Gastroesophageal sphincter (tissue), 4 donors: Measurements from ENCODE around the gene COX4I2. TPM values are rescaled to one million over a fixed set of nuclear protein-coding genes. Genes with fewer than 3 reads are reported as not detected.
A peak's percentile ranks its signal among the peaks of the same experiment; 100 is the strongest.
"Not testable (repeated sequence)": the region's sequence is repeated elsewhere in the genome, so short reads cannot be mapped to it uniquely, and the experiment has no call there.

Experiments
- ATAC-seq: fragments of 150-250 bp; one replicate; pipeline ENCODE4 v1.9.1; 2016; ENCODE audit warnings: mild to moderate bottlenecking, moderate library complexity
- H3K27ac ChIP-seq, 4 donors: fragments of 200-600 bp; sonication (generic) in 3 of 4; 1 replicate in 3 of 4; 2 replicates in 1 of 4; pipeline ENCODE4 v1.5.1; 2016 to 2019
- H3K27me3 ChIP-seq: fragments of 200-600 bp; sonication (generic); one replicate; pipeline ENCODE4 v1.5.1; 2019
- H3K36me3 ChIP-seq, 2 donors: fragments of 200-600 bp; sonication (generic); one replicate each; pipeline ENCODE4 v1.5.1; 2019; ENCODE audit warnings: control low read depth in 1 of 2
- H3K4me1 ChIP-seq, 3 donors: fragments of 200-600 bp; sonication (generic); 1 replicate in 2 of 3; 2 replicates in 1 of 3; pipeline ENCODE4 v1.5.1; 2016 to 2019; ENCODE audit warnings: control low read depth in 2 of 3
- H3K4me3 ChIP-seq, 2 donors: fragments of 200-600 bp; sonication (generic); one replicate each; pipeline ENCODE4 v1.5.1; 2019; ENCODE audit warnings: mild to moderate bottlenecking in 1 of 2, moderate library complexity in 1 of 2
- H3K9me3 ChIP-seq, 3 donors: fragments of 200-600 bp; sonication (generic); one replicate each; pipeline ENCODE4 v1.5.1; 2017 to 2019; ENCODE audit warnings: control low read depth in 2 of 3
- CTCF ChIP-seq, 4 experiments: fragments of 200-600 bp in 2 of 4; fragments of 450-650 bp in 2 of 4; sonication (generic) in 1 of 4; IDR thresholded peaks; one replicate each; pipeline ENCODE4 v1.5.1; 2017 to 2019; ENCODE audit warnings: antibody characterized with exemption in 4 of 4, mild to moderate bottlenecking in 2 of 4, moderate library complexity in 2 of 4
- EP300 ChIP-seq: sonication (generic); formaldehyde crosslinking; IDR thresholded peaks from one replicate; pipeline ENCODE4 v1.6.1; 2017; ENCODE audit warnings: antibody characterized with exemption, mild to moderate bottlenecking
- POLR2A ChIP-seq, 2 donors: fragments of 450-650 bp; IDR thresholded peaks; one replicate each; pipeline ENCODE4 v1.6.1; 2017; ENCODE audit warnings: antibody characterized with exemption in 2 of 2, mild to moderate bottlenecking in 2 of 2, moderate library complexity in 1 of 2
- POLR2AphosphoS5 ChIP-seq: sonication (generic); formaldehyde crosslinking; IDR thresholded peaks from one replicate; pipeline ENCODE4 v1.6.1; 2017; ENCODE audit warnings: antibody characterized with exemption
- WGBS, 2 donors: methylation state at CpG; one replicate each; pipeline ENCODE4 v1.1.5; 2018; ENCODE audit warnings: low coverage in 1 of 2; 5-methylcytosine and 5-hydroxymethylcytosine counted together
- total RNA-seq, 4 donors: library from RNA; depleted of rRNA; stranded (reverse); fragments of >200 nt; gene quantifications; one replicate each; pipeline ENCODE4 v1.1.0, GENCODE V29; 2016

Gene COX4I2
- total RNA-seq, 4 donors from 2014 or later: 4.6 to 40.9 (median 12.1) TPM; not detected in 1

- ATAC-seq: no peak
- Histone ChIP-seq H3K27me3 (no peaks in the 10 kb centered on the region), H3K36me3 (no peaks in the 10 kb centered on the region), H3K4me3 (no peak overlapping the region), H3K27ac (no peak overlapping the region), H3K9me3 (no peaks in the 10 kb centered on the region), H3K4me1 (peaks cover 0 to 16% (median 4%) of the 10 kb centered on the region in 3 donors)
- WGBS, 2 donors: 77 to 100% methylated on average over 1 to 3 of the region's 3 CpGs
- TF ChIP-seq POLR2AphosphoS5 (no peak), POLR2A (IDR thresholded peaks at IDR 0.05) (no peak), EP300 (no peak)
These were observed 17.5 kb upstream of the COX4I2 start for GRCh38 chr20:31620246-31620645.

DNA sequence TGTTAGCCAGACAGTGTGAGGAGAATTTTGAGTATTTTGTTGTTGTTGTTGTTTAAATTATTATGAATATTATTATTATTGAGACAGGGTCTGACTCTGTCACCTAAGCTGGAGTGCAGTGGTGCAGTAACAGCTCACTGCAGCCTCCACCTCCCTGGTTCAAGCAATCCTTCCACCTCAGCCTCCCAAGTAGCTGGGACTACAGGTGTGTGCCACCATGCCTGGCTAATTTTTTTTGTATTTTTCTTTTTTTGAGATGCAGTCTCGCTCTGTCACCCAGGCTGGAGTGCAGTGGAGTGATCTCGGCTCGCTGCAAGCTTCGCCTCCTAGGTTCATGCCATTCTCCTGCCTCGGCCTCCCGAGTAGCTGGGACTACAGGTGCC, 14.6 kb upstream of the COX4I2 start:
- not testable (repeated sequence) for H3K36me3 ChIP-seq, H3K27me3 ChIP-seq, H3K4me3 ChIP-seq, ATAC-seq, H3K9me3 ChIP-seq
- 93 to 100% methylated on average over 2 to 3 of the region's 6 CpGs for WGBS, 2 donors
- Histone ChIP-seq H3K4me1 (peaks cover 0 to 16% (median 4%) of the 10 kb centered on the region in 3 donors), H3K27ac (peak overlapping the region in 1 of 4 donors; percentile 42)

DNA sequence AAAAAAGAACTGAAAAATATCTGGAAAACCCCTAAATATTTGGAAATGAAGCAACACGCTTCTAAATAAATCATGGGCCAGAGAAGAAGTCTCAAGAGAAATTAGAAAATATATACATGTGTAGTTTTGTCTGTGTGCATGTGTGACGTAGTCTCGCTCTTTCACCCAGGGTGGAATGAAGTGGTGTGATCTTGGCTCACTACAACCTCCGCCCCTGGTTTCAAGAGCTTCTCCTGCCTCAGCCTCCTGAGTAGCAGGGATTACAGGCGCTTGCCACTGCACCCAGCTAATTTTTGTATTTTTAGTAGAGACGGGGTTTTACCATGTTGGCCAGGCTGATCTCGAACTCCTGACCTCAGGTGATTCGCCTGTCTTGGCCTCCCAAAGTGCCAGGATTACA, 11.2 kb upstream of the COX4I2 start:
- not testable (repeated sequence) for H3K4me3 ChIP-seq, H3K9me3 ChIP-seq, H3K36me3 ChIP-seq, ATAC-seq, H3K27ac ChIP-seq, H3K27me3 ChIP-seq
- 84 to 90% methylated on average over 8 of the region's 8 CpGs for WGBS, 2 donors
- peaks cover 0 to 16% (median 4%) of the 10 kb centered on the region in 3 donors for H3K4me1 ChIP-seq

DNA sequence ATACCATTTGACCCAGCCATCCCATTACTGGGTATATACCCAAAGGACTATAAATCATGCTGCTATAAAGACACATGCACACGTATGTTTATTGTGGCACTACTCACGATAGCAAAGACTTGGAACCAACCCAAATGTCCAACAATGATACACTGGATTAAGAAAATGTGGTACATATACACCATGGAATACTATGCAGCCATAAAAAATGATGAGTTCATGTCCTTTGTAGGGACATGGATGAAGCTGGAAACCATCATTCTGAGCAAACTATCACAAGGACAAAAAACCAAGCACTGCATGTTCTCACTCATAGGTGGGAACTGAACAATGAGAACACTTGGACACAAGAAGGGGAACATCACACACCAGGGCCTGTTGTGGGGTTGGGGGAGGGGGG, 9.7 kb upstream of the COX4I2 start:
- 64 to 72% methylated on average over 2 of the region's 2 CpGs for WGBS, 2 donors
- not testable (repeated sequence) for H3K4me1 ChIP-seq

DNA sequence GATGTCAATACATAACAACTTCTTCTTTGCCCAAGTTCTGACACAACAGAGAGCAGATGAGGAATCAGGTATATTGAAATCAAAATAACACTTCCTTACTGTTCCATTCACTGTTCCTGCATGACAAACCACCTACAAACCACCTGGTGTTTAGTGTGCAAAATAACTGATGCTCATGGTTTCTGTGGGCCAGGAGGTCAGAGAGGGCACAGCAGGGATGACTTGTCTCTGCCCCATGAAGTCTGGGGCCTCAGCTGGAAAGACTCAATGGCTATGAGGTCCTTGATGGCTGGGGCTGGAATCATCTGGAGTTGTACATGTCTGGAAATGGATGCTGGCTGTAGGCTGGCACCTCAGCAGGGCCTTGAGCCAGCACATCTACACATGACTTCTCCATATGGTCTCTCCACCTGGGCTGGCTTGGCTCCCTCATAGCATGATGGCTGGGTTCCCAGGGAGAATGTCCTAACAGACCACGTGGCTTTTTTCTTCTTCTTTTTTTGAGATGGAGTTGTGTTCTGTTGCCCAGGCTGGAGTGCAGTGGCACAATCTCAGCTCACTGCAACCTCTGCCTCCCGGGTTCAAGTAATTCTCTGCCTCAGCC, 7.4 kb upstream of the COX4I2 start:
- Histone ChIP-seq H3K36me3 (no peaks in the 10 kb centered on the region), H3K4me3 (no peak overlapping the region), H3K27me3 (no peaks in the 10 kb centered on the region), H3K27ac (no peak overlapping the region), H3K4me1 (no peaks in the 10 kb centered on the region), H3K9me3 (no peaks in the 10 kb centered on the region)
- ATAC-seq: no peak
- TF ChIP-seq POLR2AphosphoS5 (no peak), POLR2A (IDR thresholded peaks at IDR 0.05) (no peak)
- 20 to 37% methylated on average over 2 of the region's 2 CpGs for WGBS, 2 donors

More for the DNA sequence above, 9.7 kb upstream of the COX4I2 start:
- H3K4me3 ChIP-seq, H3K27ac ChIP-seq, ATAC-seq, H3K27me3 ChIP-seq, H3K9me3 ChIP-seq, H3K36me3 ChIP-seq: not testable (repeated sequence)

DNA sequence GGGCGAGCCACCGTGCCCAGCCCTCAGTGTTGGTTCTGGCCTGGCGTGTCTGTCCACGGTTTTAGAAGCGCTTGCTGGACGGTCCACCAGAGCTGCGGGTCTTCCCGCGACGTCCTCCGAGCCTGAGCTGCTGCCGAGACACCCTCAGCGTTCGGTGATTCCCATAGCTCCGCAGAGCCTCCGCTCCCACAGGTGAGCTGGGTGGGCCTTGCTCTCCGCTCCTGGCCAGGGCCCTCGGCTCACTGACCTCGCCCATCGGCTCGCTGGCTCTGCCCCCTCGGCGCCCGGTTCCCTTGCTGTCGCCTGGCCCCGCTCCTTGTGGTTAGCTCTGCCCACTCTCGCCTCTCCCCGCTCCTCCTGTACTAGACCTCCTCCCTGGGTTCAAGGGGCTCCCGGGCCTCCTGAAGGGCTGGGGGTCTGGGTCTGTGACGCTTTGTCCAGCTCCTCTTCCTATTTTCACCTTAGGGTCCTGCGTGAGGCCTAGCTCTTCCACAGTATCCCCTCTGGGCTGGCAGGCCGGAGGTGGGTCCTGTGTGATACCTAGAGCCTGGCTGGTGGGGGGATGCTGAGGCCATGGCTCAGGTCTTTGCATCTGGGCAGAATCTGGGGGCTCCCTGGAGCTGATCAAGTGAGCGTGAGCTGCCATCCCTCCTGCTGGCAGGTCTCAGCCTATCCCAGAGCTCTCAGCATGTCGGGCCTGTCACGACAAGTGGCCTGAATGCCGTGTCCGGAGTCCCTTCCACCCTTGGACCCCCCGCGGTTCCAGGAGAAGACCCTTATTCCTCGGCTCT, 5.0 kb upstream of the COX4I2 start:
- Histone ChIP-seq H3K27me3 (peaks cover 7% of the 10 kb centered on the region), H3K27ac (peak overlapping the region in 1 of 4 donors; percentile 38), H3K4me1 (peaks cover 0 to 1% (median 0%) of the 10 kb centered on the region in 3 donors), H3K4me3 (no peak overlapping the region), H3K36me3 (no peaks in the 10 kb centered on the region), H3K9me3 (no peaks in the 10 kb centered on the region)
- TF ChIP-seq CTCF (IDR thresholded peaks at IDR 0.05) (no peak), POLR2AphosphoS5 (no peak), EP300 (no peak), POLR2A (IDR thresholded peaks at IDR 0.05) (no peak)
- 93 to 98% methylated on average over 5 to 16 of the region's 40 CpGs for WGBS, 2 donors
- ATAC-seq: no peak

- peak; percentile 78 for ATAC-seq
- H3K4me3 ChIP-seq: no peak overlapping the region
- H3K4me1 ChIP-seq: peaks cover 0 to 5% (median 0%) of the 10 kb centered on the region in 3 donors
- TF ChIP-seq EP300 (no peak), POLR2A (IDR thresholded peaks at IDR 0.05) (no peak), POLR2AphosphoS5 (no peak), CTCF (IDR thresholded peaks at IDR 0.05) (no peak)
- no peaks in the 10 kb centered on the region for H3K36me3 ChIP-seq
- H3K27me3 ChIP-seq: peaks cover 14% of the 10 kb centered on the region
- H3K27ac ChIP-seq: peak overlapping the region in 1 of 4 donors; percentile 38
- WGBS, 2 donors: 81 to 100% methylated on average over 3 of the region's 14 CpGs
- H3K9me3 ChIP-seq: no peaks in the 10 kb centered on the region
These were observed 4.3 kb upstream of the COX4I2 start for GRCh38 chr20:31633339-31633914.
